ENCODE data around the gene SMARCD3.

DNA sequence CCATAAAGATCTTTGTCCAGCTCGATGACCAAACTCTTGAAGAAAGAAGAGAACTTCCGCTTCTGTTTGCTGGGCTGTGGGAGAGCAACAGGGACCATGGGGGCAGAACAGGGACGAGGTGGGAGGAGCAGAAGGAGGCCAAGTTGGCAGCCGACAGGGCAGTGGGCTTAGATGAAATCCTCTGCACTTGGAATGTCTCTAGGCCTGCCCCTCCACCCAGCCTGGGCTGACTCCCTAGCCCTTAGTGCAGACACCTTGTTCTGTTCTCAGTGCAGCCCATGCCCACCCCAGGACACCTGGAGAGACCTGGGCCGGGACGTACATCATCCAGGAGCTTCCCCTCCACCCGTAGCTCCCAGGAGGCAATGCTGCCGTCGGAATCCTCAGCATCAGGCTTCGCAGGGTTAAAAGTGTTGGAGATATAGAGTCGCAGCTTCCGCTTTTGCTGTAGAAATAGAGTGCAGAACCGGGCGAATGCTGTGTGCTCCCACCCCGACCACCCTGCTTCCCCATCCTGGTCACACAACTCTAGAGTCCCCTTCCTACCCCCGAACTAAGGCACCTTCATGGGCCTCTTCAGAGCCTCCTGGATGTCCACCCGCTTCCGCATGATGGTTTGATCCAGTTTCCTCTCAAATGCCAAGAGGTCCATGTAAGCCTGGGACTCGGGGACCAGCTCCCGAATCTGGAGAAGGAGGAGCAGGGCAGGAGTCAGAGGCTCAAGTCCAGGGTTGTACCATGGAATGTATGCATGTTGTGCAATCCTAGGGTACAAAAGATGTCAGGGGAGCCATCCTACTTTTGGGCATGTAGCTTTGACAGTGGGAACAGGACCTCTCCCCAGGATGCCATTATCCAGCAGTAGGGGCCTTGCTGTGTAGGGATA, 6.1 kb downstream of the SMARCD3 start:
- TF ChIP-seq SUZ12 (IDR thresholded peaks at IDR 0.05; ENCODE audit: extremely low read depth, insufficient read depth, insufficient read length): no peak
- no peak for TF ChIP-seq YY1 (IDR thresholded peaks at IDR 0.05; ENCODE audit: insufficient read depth, insufficient read length)
- TF ChIP-seq ZNF274 (IDR thresholded peaks at IDR 0.05; ENCODE audit: low read depth, low read length): no peak
